GM12878 (cell line): ENCODE measurements around the gene ANTXR1. TPM values are rescaled to one million over a fixed set of nuclear protein-coding genes. Genes with fewer than 3 reads are reported as not detected.

Experiments
- ATAC-seq: fragments of 200-7000 bp; cut with Tn5 transposase; 3 replicates; pipeline ENCODE4 v1.9.1; 2020; ENCODE audit warnings: mild to moderate bottlenecking, moderate library complexity
- BruUV-seq: library from RNA; stranded (reverse); fragments of 400-500 nt; replicated peaks from 2 replicates; lab custom pipeline; 2021; lab: Mats Ljungman, UMichigan
- CTCF ChIA-PET: fragments of 300-600 bp; sonication (Branson Sonifier 250); formaldehyde crosslinking; extraction: SDS; loops from one replicate; lab custom pipeline; 2021; ENCODE audit warnings: inconsistent platforms; lab: Yijun Ruan, JAX
- POLR2A ChIA-PET: fragments of 350-600 bp; formaldehyde crosslinking; extraction: SDS; loops from one replicate; lab custom pipeline; 2021; ENCODE audit warnings: inconsistent platforms; lab: Charles Lee
- RAD21 ChIA-PET: fragments of 300-600 bp; sonication (Branson Sonifier 250); formaldehyde crosslinking; loops from one replicate; lab custom pipeline; 2023; ENCODE audit warnings: antibody characterized with exemption; ENCODE audit not compliant: unreplicated experiment; lab: Charles Lee
- SMC1A ChIA-PET: fragments of 300-600 bp; sonication (Branson Sonifier 250); formaldehyde crosslinking; loops from one replicate; lab custom pipeline; 2023; ENCODE audit not compliant: unreplicated experiment, uncharacterized antibody; lab: Charles Lee
- DNase-seq: peaks from one replicate; pipeline ENCODE4 v3.0.0-alpha.2; 2011; ENCODE audit warnings: low read depth, low spot score
- FAIRE-seq: peaks from 3 replicates; lab custom pipeline; 2011; peaks lifted over from hg19 to GRCh38; lab: Jason Lieb, UNC
- H2AFZ ChIP-seq: 2 replicates; pipeline ENCODE4 v1.6.0; 2011; ENCODE audit warnings: low read depth, low read length, control low read depth; ENCODE audit not compliant: control insufficient read depth
- H3K27ac ChIP-seq: 2 replicates; pipeline ENCODE4 v1.5.1; 2011; ENCODE audit warnings: control low read depth; ENCODE audit not compliant: control insufficient read depth, insufficient read depth
- H3K27me3 ChIP-seq, 2 experiments: replicated peaks in 1 of 2; 2 replicates each; pipeline versions ENCODE4 v1.6.0 to v1.6.1; 2011; ENCODE audit warnings: low read length in 1 of 2; ENCODE audit not compliant: control insufficient read depth in 2 of 2, insufficient read depth in 2 of 2
- H3K36me3 ChIP-seq, 2 experiments: 2 replicates each; pipeline ENCODE4 v1.5.1; 2011; ENCODE audit warnings: low read length in 1 of 2; ENCODE audit not compliant: control insufficient read depth in 2 of 2, insufficient read depth in 2 of 2
- H3K4me1 ChIP-seq: 2 replicates; pipeline ENCODE4 v1.6.1; 2011; ENCODE audit warnings: mild to moderate bottlenecking, low read length, moderate library complexity, mixed read lengths; ENCODE audit not compliant: control insufficient read depth, insufficient read depth
- H3K4me2 ChIP-seq: 2 replicates; pipeline ENCODE4 v1.6.0; 2011; ENCODE audit warnings: control low read depth; ENCODE audit not compliant: control insufficient read depth, insufficient read depth
- H3K4me3 ChIP-seq: fragments of 200-600 bp; sonication (generic); 2 replicates; pipeline ENCODE4 v1.5.1; 2016
- H3K79me2 ChIP-seq: 2 replicates; pipeline ENCODE4 v1.6.0; 2011; ENCODE audit warnings: low read length; ENCODE audit not compliant: control insufficient read depth, insufficient read depth
- H3K9ac ChIP-seq: 2 replicates; pipeline ENCODE4 v1.8.0; 2011; ENCODE audit warnings: low read length, control low read depth, mixed read lengths; ENCODE audit not compliant: control insufficient read depth, insufficient read depth
- H3K9me3 ChIP-seq: replicated peaks from 3 replicates; pipeline ENCODE4 v1.5.1; 2011; ENCODE audit warnings: mild to moderate bottlenecking, low read length; ENCODE audit not compliant: control insufficient read depth, insufficient read depth
- H4K20me1 ChIP-seq: 2 replicates; pipeline ENCODE4 v1.6.0; 2011; ENCODE audit not compliant: control insufficient read depth, insufficient read depth
- ASH2L ChIP-seq: fragments of 300-600, 200-600 bp; sonication (generic); IDR thresholded peaks from 2 replicates; pipeline ENCODE4 v1.6.1; 2017; ENCODE audit warnings: low read depth, mild to moderate bottlenecking, borderline replicate concordance
- ATF3 ChIP-seq: IDR thresholded peaks from 2 replicates; pipeline ENCODE4 v1.6.1; 2011; ENCODE audit warnings: low read depth, mild to moderate bottlenecking, low read length, moderate library complexity, borderline replicate concordance; ENCODE audit errors: extremely low read depth
- CREB1 ChIP-seq: IDR thresholded peaks from 2 replicates; pipeline ENCODE4 v1.6.1; 2012; ENCODE audit warnings: low read depth, mild to moderate bottlenecking, inconsistent platforms
- ESRRA ChIP-seq: IDR thresholded peaks from 2 replicates; pipeline ENCODE4 v1.6.1; 2012; ENCODE audit warnings: mild to moderate bottlenecking, low read length, improper control_type of control experiment
- KAT2A ChIP-seq: conservative IDR thresholded peaks from 2 replicates; pipeline ENCODE4 v1.6.1; 2011; ENCODE audit warnings: low read depth, low read length; ENCODE audit not compliant: control insufficient read depth
- PAX5 ChIP-seq: IDR thresholded peaks from 2 replicates; pipeline ENCODE4 v1.6.1; 2011; ENCODE audit warnings: low read depth, low read length, borderline replicate concordance
- SRF ChIP-seq, 2 experiments: IDR thresholded peaks; 2 replicates each; pipeline ENCODE4 v1.6.1; 2011; ENCODE audit warnings: low read depth in 2 of 2, low read length in 2 of 2, mild to moderate bottlenecking in 1 of 2, moderate library complexity in 1 of 2
- STAT3 ChIP-seq: IDR thresholded peaks from 2 replicates; pipeline ENCODE4 v1.6.1; 2011; ENCODE audit warnings: low read depth, low read length, improper control_type of control experiment
- ZBED1 ChIP-seq: IDR thresholded peaks from 2 replicates; pipeline ENCODE4 v1.6.1; 2016; ENCODE audit warnings: borderline replicate concordance
- ZBTB4 ChIP-seq: fragments of 450-650 bp; formaldehyde crosslinking; IDR thresholded peaks from 2 replicates; pipeline ENCODE4 v1.4.0; 2022; ENCODE audit warnings: mild to moderate bottlenecking, moderate library complexity
- ZNF207 ChIP-seq: fragments of 450-650 bp; IDR thresholded peaks from 2 replicates; pipeline ENCODE4 v1.6.1; 2014; ENCODE audit warnings: antibody characterized with exemption, mild to moderate bottlenecking, borderline replicate concordance
- ZNF24 ChIP-seq: fragments of 450-650 bp; IDR thresholded peaks from 2 replicates; pipeline ENCODE4 v1.6.1; 2017; ENCODE audit warnings: antibody characterized with exemption, mild to moderate bottlenecking
- WGBS: methylation state at CpG from one replicate; pipeline ENCODE4 v1.1.6; 2016; ENCODE audit warnings: low lambda C conversion rate; ENCODE audit not compliant: insufficient replicate concordance, insufficient coverage; ENCODE audit errors: missing lambda C conversion rate; 5-methylcytosine and 5-hydroxymethylcytosine counted together
- in situ Hi-C: fragments of 300-500 bp; cut with MboI; formaldehyde crosslinking; loops from 9 replicates; pipeline ENCODE4 v1.14.3; 2018; ENCODE audit warnings: mixed read lengths
- intact Hi-C: fragments of 100-400 bp; cut with micrococcal nuclease; formaldehyde crosslinking; loops from one replicate; pipeline ENCODE4 v1.14.2; 2022; ENCODE audit not compliant: unreplicated experiment
- polyA plus RNA-seq, 11 experiments: library from polyadenylated mRNA; depleted of rRNA in 4 of 11; unstranded in 6 of 11; stranded (reverse) in 5 of 11; fragments of >200 nt; fragmentation: Nextera tagmentation in 4 of 11; fragmentation: Illumina TruSeq in 1 of 11; extraction: Ambion mirVana in 4 of 11; extraction: Trizol in 1 of 11; gene quantifications; 1 replicate in 1 of 11; 2 replicates in 10 of 11; pipeline versions ENCODE4 v1.2.1 to v1.2.3, GENCODE V29; 2011 to 2016; ENCODE audit warnings: inconsistent platforms in 2 of 11, missing spikeins in 2 of 11, low read depth in 1 of 11
- total RNA-seq, 4 experiments: library from RNA; depleted of rRNA in 3 of 4; stranded (reverse); fragments of >200 nt in 3 of 4; fragmentation: Illumina TruSeq in 1 of 4; extraction: Trizol in 1 of 4; gene quantifications; 2 replicates each; pipeline versions ENCODE4 v1.2.1 to v1.2.3, GENCODE V29; 2013 to 2021

Gene ANTXR1
- total and polyA plus RNA-seq, 10 of the 15 experiments (the other 5 are each of a cell fraction or from before 2014, with no cell fraction given) = 0.09 to 0.26 TPM; not detected in 8

- POLR2A ChIA-PET = no interaction called here
- 36% methylated on average over 8 of the region's 8 CpGs for WGBS
- CTCF ChIA-PET = no interaction called here
- ATAC-seq (no peak), DNase-seq (no peak), FAIRE-seq (no peak)
- Histone ChIP-seq H3K27me3 (peaks cover 0 to 3% of the 10 kb centered on the region in 2 experiments; a peak in 2 of 4 replicates), H3K79me2 (no peaks in the 10 kb centered on the region), H3K36me3 (no peaks in the 10 kb centered on the region), H4K20me1 (no peaks in the 10 kb centered on the region), H3K4me2 (no peak overlapping the region), H3K4me1 (no peaks in the 10 kb centered on the region), H3K27ac (no peak overlapping the region), H3K9me3 (no peaks in the 10 kb centered on the region), H3K9ac (no peak overlapping the region), H3K4me3 (no peak overlapping the region), H2AFZ (no peak overlapping the region)
- TF ChIP-seq ESRRA (no peak), ZNF24 (no peak), ASH2L (no peak), ZBED1 (no peak), CREB1 (no peak), SRF (IDR thresholded peaks at IDR 0.05; ENCODE audit: low read depth in 2 of 2, low read length in 2 of 2) (no peak)
- SMC1A ChIA-PET = no interaction called here
- RAD21 ChIA-PET = no interaction called here
- intact Hi-C loops = no loop called here
- BruUV-seq = no TSS peak
- in situ Hi-C loops = no loop called here
These were observed 42.3 kb upstream of the ANTXR1 start for GRCh38 chr2:68970566-68971265.

- intact Hi-C loops = no loop called here
- no peak overlapping the region for H3K4me2 ChIP-seq
- TF ChIP-seq PAX5 (no peak), ZNF207 (no peak), ATF3 (no peak), STAT3 (no peak), ZBTB4 (CRISPR knock-in tag) (no peak), KAT2A (no peak)
These were observed 41.3 kb upstream of the ANTXR1 start for GRCh38 chr2:68971591-68972231.

More at GRCh38 chr2:68971591-68972231, 41.3 kb upstream of the ANTXR1 start:
- Histone ChIP-seq H3K27me3 (peaks cover 0 to 3% of the 10 kb centered on the region in 2 experiments; a peak in 1 of 4 replicates), H3K9me3 (no peaks in the 10 kb centered on the region), H3K36me3 (no peaks in the 10 kb centered on the region), H3K27ac (no peak overlapping the region), H3K79me2 (no peaks in the 10 kb centered on the region), H2AFZ (no peak overlapping the region), H3K9ac (no peak overlapping the region), H3K4me1 (no peaks in the 10 kb centered on the region), H4K20me1 (no peaks in the 10 kb centered on the region), H3K4me3 (no peak overlapping the region)
- ATAC-seq = no peak
- 32% methylated on average over 5 of the region's 5 CpGs for WGBS
- CTCF ChIA-PET = interaction anchor here (0.8 kb wide), 1 partner anchor 28 kb away, joined by 3 read pairs; no protein-coding TSS in a partner anchor
- SMC1A ChIA-PET = no interaction called here
- RAD21 ChIA-PET = no interaction called here
- no peak for DNase-seq
- FAIRE-seq = no peak
- no TSS peak for BruUV-seq
- POLR2A ChIA-PET = no interaction called here
- in situ Hi-C loops = no loop called here
